Kidney (tissue), 14 donors: Measurements from ENCODE around the gene ASPG. TPM values are rescaled to one million over a fixed set of nuclear protein-coding genes. Genes with fewer than 3 reads are reported as not detected.

Experiments used
- DNase-seq, 5 donors: peaks; one replicate each; pipeline ENCODE4 v3.0.0-alpha.2; 2013 to 2020
- FAIRE-seq: peaks from 2 replicates; lab custom pipeline; 2012; peaks lifted over from hg19 to GRCh38; lab: Jason Lieb, UNC
- H3K27ac ChIP-seq, 2 donors: one replicate each; pipeline ENCODE4 v1.7.0; 2013; ENCODE audit warnings: low read depth in 2 of 2, low read length in 2 of 2, inconsistent platforms in 1 of 2
- H3K27me3 ChIP-seq: one replicate; pipeline ENCODE4 v1.7.1; 2013; ENCODE audit warnings: low read length, inconsistent platforms; ENCODE audit not compliant: control insufficient read depth, insufficient read depth
- H3K36me3 ChIP-seq, 3 donors: one replicate each; pipeline versions ENCODE4 v1.7.0 to v1.7.1; 2013; ENCODE audit warnings: low read length in 3 of 3, control low read depth in 1 of 3, inconsistent platforms in 1 of 3; ENCODE audit not compliant: insufficient read depth in 3 of 3, control insufficient read depth in 2 of 3
- H3K4me1 ChIP-seq, 3 donors: one replicate each; pipeline versions ENCODE4 v1.7.0 to v1.7.1; 2013; ENCODE audit warnings: low read length in 3 of 3, inconsistent platforms in 1 of 3, low read depth in 1 of 3; ENCODE audit not compliant: control insufficient read depth in 2 of 3, insufficient read depth in 2 of 3
- H3K4me3 ChIP-seq, 3 donors: one replicate each; pipeline versions ENCODE4 v1.7.0 to v1.8.1; 2013; ENCODE audit warnings: low read length in 3 of 3, control low read depth in 1 of 3, inconsistent platforms in 1 of 3
- H3K9ac ChIP-seq, 3 donors: one replicate each; pipeline versions ENCODE4 v1.7.0 to v1.7.1; 2013; ENCODE audit warnings: low read length in 3 of 3, control low read depth in 1 of 3, inconsistent platforms in 1 of 3
- H3K9me3 ChIP-seq, 3 donors: one replicate each; pipeline versions ENCODE4 v1.7.0 to v1.7.1; 2013; ENCODE audit warnings: low read length in 3 of 3, control low read depth in 1 of 3, inconsistent platforms in 1 of 3; ENCODE audit not compliant: control insufficient read depth in 2 of 3, insufficient read depth in 1 of 3
- intact Hi-C: fragments of 100-400 bp; cut with DNase I; formaldehyde crosslinking; loops from one replicate; pipeline ENCODE4 v1.11.1; 2022
- polyA plus RNA-seq: library from polyadenylated mRNA; stranded (reverse); fragments of 350-450 nt; fragmentation: Illumina TruSeq; extraction: RNeasy Lipid Tissue Mini Kit (QIAGEN cat#74804); gene quantifications from one replicate; pipeline ENCODE4 v1.2.3, GENCODE V29; 2014; ENCODE audit warnings: low read depth, low replicate concordance; ENCODE audit not compliant: insufficient read depth
- total RNA-seq: library from RNA; stranded (reverse); fragmentation: NEBNext Ultra II Directional; extraction: Animal tissue kit (Norgen Biotek cat#: 25700); gene quantifications from one replicate; pipeline ENCODE4 v1.2.1, GENCODE V29; 2021
- TF ChIP-seq, protein P1 (sequence below): IDR thresholded peaks from 3 replicates; pipeline ENCODE4 v1.5.1; 2012; ENCODE audit warnings: mild to moderate bottlenecking, moderate library complexity, borderline replicate concordance; ENCODE audit not compliant: insufficient read depth; ENCODE audit errors: extremely low read depth
- donor health status: control.
- donor health status: control.
- donor health status: control.
- donor health status: control.
- donor health status: control.
- donor health status: DM: yes; HTN: yes; CAD: no.
- donor health status: Normal renal cell carcinoma (clear cell type).

ASPG gene
- total and polyA plus RNA-seq, 2 donors from 2014 or later: 2.5 to 58.1 TPM

DNA sequence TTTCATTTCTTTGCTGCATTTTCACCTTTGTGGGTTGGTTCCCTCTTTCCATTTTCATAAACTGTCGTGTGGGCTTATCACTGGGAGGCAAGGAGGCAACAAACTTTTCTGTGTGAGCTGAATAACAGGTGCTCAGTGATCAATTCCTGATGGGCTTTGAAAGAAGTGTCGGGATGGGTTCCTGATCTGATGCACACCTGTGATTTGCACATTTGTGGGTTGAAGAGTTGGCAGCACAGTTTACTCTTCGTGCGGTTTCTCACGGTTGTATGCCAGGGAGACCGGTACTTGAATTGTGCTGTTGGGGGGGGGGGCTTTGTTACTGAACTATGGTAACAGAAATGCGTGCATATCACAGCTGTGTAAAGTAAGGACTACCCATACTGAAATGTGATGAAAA is 16.0 kb upstream of the ASPG start:
- H3K27me3 ChIP-seq: no peaks in the 10 kb centered on the region
- no peak overlapping the region for H3K27ac ChIP-seq
- H3K36me3 ChIP-seq: no peaks in the 10 kb centered on the region
- H3K4me3 ChIP-seq: no peak overlapping the region
- intact Hi-C loops: no loop called here
- DNase-seq: no peak
- peaks cover 0 to 19% (median 3%) of the 10 kb centered on the region in 3 donors for H3K9me3 ChIP-seq
- H3K4me1 ChIP-seq: no peaks in the 10 kb centered on the region
- FAIRE-seq: no peak
- H3K9ac ChIP-seq: no peak overlapping the region
- TF ChIP-seq, protein P1, sequence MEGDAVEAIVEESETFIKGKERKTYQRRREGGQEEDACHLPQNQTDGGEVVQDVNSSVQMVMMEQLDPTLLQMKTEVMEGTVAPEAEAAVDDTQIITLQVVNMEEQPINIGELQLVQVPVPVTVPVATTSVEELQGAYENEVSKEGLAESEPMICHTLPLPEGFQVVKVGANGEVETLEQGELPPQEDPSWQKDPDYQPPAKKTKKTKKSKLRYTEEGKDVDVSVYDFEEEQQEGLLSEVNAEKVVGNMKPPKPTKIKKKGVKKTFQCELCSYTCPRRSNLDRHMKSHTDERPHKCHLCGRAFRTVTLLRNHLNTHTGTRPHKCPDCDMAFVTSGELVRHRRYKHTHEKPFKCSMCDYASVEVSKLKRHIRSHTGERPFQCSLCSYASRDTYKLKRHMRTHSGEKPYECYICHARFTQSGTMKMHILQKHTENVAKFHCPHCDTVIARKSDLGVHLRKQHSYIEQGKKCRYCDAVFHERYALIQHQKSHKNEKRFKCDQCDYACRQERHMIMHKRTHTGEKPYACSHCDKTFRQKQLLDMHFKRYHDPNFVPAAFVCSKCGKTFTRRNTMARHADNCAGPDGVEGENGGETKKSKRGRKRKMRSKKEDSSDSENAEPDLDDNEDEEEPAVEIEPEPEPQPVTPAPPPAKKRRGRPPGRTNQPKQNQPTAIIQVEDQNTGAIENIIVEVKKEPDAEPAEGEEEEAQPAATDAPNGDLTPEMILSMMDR: no peak

DNA sequence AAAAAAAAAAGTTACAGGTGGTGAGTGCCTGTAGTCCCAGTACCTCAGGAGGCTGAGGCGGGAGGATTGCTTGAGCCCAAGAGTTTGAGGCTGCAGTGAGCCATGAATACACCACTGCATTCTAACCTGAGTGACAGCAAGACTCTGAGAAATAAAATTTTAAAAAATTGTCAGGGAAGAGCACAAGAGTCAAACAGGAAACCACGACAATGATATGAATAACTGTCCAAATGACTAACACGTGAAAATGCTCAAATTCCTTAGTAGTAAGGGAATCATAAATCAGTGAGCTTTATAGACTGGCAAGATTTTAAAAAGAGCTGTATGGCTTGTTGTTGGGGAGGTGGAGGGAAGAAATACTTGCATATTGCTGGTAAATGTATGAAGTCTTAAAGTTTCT is 12.9 kb upstream of the ASPG start:
- FAIRE-seq (no peak), DNase-seq (no peak)
- intact Hi-C loops: no loop called here
- no peaks in the 10 kb centered on the region for H3K27me3 ChIP-seq
- no peaks in the 10 kb centered on the region for H3K36me3 ChIP-seq
- peaks cover 0 to 9% (median 3%) of the 10 kb centered on the region in 3 donors for H3K9me3 ChIP-seq
- TF ChIP-seq, protein P1: no peak
- H3K4me3 ChIP-seq: no peak overlapping the region
- no peak overlapping the region for H3K9ac ChIP-seq
- no peak overlapping the region for H3K27ac ChIP-seq
- H3K4me1 ChIP-seq: no peaks in the 10 kb centered on the region

DNA sequence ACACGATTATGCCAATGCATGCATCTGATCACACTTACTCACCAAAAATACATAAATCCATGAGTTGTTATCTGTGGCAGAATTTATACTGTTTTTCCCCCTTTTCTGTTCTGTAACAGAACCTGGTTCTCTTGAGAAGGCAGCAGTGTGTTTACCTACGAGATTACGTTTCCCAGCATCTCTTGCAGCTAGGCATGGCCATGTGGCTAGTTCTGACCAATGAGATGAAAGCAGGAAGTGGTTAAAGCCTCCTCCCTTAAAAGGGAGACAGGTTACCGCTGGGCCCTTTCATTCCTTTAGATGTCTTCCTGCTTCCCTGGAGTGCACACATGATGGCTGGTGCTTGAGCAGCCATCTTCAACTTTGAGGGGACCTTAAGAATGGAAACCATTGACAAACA is 11.7 kb upstream of the ASPG start:
- TF ChIP-seq, protein P1: no peak
- Histone ChIP-seq H3K4me3 (no peak overlapping the region), H3K9me3 (peaks cover 0 to 7% (median 3%) of the 10 kb centered on the region in 3 donors), H3K9ac (no peak overlapping the region), H3K27me3 (no peaks in the 10 kb centered on the region), H3K4me1 (no peaks in the 10 kb centered on the region), H3K27ac (no peak overlapping the region), H3K36me3 (no peaks in the 10 kb centered on the region)
- intact Hi-C loops: no loop called here
- FAIRE-seq (no peak), DNase-seq (no peak)
